GM12874 (cell line): ENCODE results near the gene ATP2C2.

ENCODE experiments used
- TF ChIP-seq, protein P1 (sequence below): IDR thresholded peaks from 2 replicates; pipeline ENCODE4 v1.5.1; 2011; ENCODE audit warnings: low read depth, mild to moderate bottlenecking, control low read depth, low read length, moderate library complexity; ENCODE audit not compliant: insufficient read depth

The ATP2C2 gene

DNA sequence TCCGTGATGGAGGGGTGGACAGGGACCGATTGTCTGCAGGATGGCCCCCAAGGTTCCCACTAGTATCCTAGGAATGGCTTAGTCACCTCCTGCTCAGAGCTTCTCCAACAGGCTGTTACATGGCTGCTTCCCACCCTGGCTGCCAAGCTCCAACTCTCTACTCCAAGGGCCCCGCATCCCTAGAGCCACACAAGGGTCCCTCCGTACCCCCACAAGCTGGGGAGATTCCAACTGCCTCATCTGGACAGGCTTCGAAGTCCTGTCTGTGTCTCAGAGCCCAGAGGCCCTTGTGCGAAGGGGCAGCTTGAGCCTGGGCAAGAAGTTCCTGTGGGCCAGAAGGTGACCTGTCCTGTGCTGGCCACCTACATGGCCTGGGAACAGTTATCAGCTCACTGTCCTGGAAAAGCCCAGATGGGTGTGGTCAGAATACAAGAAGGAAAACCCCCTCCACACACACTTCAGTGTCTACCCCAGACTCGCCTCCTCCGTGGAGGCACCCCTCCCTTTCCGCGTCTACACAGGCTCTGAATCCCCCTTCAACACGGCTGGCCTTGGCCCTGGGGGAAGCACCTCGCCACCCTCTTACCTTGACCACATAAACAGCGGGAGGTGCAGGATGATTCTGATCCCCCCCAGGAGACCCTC lies 135.5 kb downstream of the ATP2C2 start:
- TF ChIP-seq, protein P1, sequence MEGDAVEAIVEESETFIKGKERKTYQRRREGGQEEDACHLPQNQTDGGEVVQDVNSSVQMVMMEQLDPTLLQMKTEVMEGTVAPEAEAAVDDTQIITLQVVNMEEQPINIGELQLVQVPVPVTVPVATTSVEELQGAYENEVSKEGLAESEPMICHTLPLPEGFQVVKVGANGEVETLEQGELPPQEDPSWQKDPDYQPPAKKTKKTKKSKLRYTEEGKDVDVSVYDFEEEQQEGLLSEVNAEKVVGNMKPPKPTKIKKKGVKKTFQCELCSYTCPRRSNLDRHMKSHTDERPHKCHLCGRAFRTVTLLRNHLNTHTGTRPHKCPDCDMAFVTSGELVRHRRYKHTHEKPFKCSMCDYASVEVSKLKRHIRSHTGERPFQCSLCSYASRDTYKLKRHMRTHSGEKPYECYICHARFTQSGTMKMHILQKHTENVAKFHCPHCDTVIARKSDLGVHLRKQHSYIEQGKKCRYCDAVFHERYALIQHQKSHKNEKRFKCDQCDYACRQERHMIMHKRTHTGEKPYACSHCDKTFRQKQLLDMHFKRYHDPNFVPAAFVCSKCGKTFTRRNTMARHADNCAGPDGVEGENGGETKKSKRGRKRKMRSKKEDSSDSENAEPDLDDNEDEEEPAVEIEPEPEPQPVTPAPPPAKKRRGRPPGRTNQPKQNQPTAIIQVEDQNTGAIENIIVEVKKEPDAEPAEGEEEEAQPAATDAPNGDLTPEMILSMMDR = no peak

DNA sequence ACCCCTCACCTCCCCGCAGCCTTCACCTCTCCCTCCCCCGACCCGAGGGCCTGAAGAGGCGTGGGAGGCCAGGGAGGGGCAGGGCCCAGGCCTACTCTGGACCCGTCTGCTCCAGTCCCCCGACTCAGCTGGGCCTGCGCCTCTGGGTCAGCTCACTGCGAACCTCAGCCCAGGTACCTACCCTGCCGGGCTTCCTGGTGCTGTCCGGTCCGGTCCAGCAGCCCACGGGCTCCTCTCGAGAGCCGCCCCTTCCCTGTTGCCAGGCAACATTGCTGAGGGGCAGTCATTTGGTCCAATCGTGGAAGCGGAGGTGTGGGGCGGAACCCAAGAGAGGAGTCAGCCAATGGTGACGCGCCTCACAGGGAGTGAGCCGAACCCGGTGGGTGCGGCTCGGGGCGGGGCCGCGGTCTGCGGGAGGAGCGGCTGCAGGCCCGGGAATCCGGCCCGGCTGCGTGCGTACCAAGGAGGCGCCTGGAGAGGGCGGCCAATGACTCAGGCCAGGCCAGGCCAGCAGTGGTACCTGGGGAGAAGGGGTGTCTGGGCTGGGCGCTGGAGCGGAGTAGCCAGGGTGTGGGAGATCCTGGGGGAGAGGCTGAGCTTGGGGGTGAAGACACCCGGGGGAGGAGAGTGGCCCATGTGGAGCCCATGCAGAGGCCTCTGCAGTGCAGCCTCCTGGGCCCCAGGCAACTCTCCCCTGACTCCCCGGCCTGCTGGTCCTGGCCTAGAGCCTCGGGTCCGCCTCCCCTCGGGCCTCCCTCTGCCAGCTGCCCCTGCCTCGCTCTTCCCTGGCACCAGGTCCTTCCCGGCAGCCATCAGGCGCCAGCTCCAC lies 136.3 kb downstream of the ATP2C2 start, which contains the start of gene MEAK7:
MEAK7 (minus strand) TSS at position 240 of the 829 bp plus-strand sequence. CDS start 6,573 bp downstream, outside the sequence.
- TF ChIP-seq, protein P1 = 0 out of 2 replicates have a peak, but pooled peaks have one; percentile 5

GRCh38 chr16:84505249-84506187 lies 137.2 kb downstream of the ATP2C2 start:
- TF ChIP-seq, protein P1 = no peak

DNA sequence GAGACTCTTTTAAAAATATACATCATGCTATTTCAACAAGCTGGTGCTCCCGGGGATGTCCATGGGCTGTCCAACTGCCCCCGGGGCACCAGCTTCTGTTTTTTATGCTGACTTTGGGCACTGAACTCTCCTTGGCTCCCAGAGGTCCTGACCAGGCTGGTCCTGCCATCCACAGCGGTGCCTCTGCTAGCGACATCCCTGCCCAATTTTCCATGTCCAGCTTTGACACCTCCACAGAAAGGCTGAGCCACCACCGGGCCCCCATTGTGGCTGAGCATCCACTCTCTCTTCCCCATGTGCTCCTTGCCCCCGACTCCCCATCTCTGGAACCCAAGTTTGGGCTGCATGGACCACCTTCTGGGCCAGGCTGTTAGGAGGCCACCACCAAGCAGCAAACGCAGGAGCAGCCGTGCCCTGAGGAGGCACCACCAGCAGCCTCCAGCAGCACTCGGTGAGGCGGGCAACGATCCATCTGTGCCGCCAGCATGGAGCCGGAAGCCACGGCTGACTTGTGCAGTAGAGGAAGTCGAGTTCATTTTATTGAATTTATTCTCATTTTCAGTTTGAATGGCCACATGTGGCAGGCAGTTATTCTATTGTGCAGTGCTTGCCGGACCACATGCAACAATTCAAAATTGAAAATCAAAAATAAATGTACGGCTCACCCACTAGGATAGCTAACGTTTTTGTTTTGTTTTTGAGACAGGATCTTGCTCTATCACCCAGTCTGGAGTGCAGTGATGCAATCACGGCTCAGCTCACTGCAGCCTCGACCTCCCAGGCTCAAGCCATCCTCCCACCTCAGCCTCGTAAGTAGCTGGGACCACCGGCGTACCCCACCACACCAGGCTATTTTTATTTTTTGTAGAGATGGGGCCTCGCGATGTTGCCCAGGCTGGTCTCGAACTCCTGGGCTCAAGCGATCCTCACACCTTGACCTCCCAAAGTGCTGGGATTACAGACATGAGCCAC lies 139.0 kb downstream of the ATP2C2 start:
- TF ChIP-seq, protein P1 = no peak

DNA sequence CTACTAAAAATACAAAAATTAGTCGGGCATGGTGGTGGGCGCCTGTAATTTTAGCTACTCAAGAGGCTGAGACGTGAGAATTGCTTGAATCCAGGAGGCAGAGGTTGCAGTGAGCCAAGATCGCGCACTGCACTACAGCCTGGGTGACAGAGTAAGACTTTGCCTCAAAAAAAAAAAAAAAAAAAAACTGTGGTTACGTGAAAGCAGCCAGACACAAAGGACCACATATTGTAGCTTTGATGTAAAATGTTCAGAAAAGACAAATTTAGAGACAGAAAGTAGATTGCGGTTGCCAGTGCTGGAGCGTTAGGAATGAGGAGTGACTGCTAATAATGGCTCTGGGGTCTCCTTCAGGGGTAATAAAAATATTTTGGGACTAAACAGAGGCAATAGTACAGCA lies 140.2 kb downstream of the ATP2C2 start:
- TF ChIP-seq, protein P1 = no peak

- TF ChIP-seq, protein P1 = no peak
These were observed 141.0 kb downstream of the ATP2C2 start for GRCh38 chr16:84509032-84509950.
